Right renal pelvis (tissue), 4 donors: ENCODE measurements around the gene CDK5R1. TPM values are rescaled to one million over a fixed set of nuclear protein-coding genes. Genes with fewer than 3 reads are reported as not detected.

Experiments used
- DNase-seq, 4 donors: peaks; one replicate each; pipeline ENCODE4 v3.0.0-alpha.2; 2013; ENCODE audit warnings: low read depth in 4 of 4, low spot score in 3 of 4, missing footprints in 1 of 4
- polyA plus RNA-seq, 4 donors: library from polyadenylated mRNA; unstranded; fragments of 120-200 nt; gene quantifications; one replicate each; pipeline ENCODE4 v1.2.1, GENCODE V29; 2013; ENCODE audit not compliant: insufficient read length in 4 of 4

The CDK5R1 gene
- polyA plus RNA-seq, 4 donors, result 4.9 to 5.5 (median 4.9) TPM

- DNase-seq, result no peak
These were observed 4.8 kb downstream of the CDK5R1 start for GRCh38 chr17:32491371-32492263.

GRCh38 chr17:32492264-32492589, 5.4 kb downstream of the CDK5R1 start:
- DNase-seq, result no peak

GRCh38 chr17:32492648-32493289, 6.0 kb downstream of the CDK5R1 start:
- no peak for DNase-seq

GRCh38 chr17:32493571-32493970, 6.8 kb downstream of the CDK5R1 start:
- no peak for DNase-seq

- no peak for DNase-seq
These were observed 7.3 kb downstream of the CDK5R1 start for GRCh38 chr17:32493976-32494513.

GRCh38 chr17:32494621-32495358, 8.0 kb downstream of the CDK5R1 start:
- DNase-seq, result no peak

- DNase-seq, result peak in 1 of 4 donors; percentile 25
These were observed 8.8 kb downstream of the CDK5R1 start for GRCh38 chr17:32495359-32496231.

GRCh38 chr17:32496395-32497073, 9.7 kb downstream of the CDK5R1 start:
- DNase-seq, result no peak

GRCh38 chr17:32497431-32498205, 10.8 kb downstream of the CDK5R1 start:
- no peak for DNase-seq

- no peak for DNase-seq
These were observed 11.6 kb downstream of the CDK5R1 start for GRCh38 chr17:32498391-32498790.

- DNase-seq, result no peak
These were observed 15.2 kb downstream of the CDK5R1 start for GRCh38 chr17:32502013-32502412.

- DNase-seq, result no peak
These were observed 15.9 kb downstream of the CDK5R1 start for GRCh38 chr17:32502710-32503109.

- no peak for DNase-seq
These were observed 16.7 kb downstream of the CDK5R1 start for GRCh38 chr17:32503251-32504165.

GRCh38 chr17:32504166-32504990, 17.6 kb downstream of the CDK5R1 start:
- DNase-seq, result no peak

- no peak for DNase-seq
These were observed 22.1 kb downstream of the CDK5R1 start for GRCh38 chr17:32508926-32509325.

- no peak for DNase-seq
These were observed 23.7 kb downstream of the CDK5R1 start for GRCh38 chr17:32510466-32510865.

GRCh38 chr17:32512328-32512727, 25.5 kb downstream of the CDK5R1 start:
- DNase-seq, result no peak
